ENCODE data around the gene CRTC1. TPM values are rescaled to one million over a fixed set of nuclear protein-coding genes. Genes with fewer than 3 reads are reported as not detected.

Gene CRTC1
- total and polyA plus RNA-seq, 2 experiments from 2014 or later: 2.5 to 4.8 TPM

GRCh38 chr19:18770663-18771327 lies 87.3 kb downstream of the CRTC1 start:
- H3K27ac ChIP-seq: no peak overlapping the region
- no peak overlapping the region for H3K4me2 ChIP-seq
- H4K20me1 ChIP-seq (ENCODE audit: insufficient read depth, poor library complexity, severe bottlenecking): no peaks in the 10 kb centered on the region
- H3K27me3 ChIP-seq: no peaks in the 10 kb centered on the region
- H3K9me3 ChIP-seq (ENCODE audit: low read depth): no peaks in the 10 kb centered on the region
- no peak overlapping the region for H2AFZ ChIP-seq
- no peak overlapping the region for H3K4me3 ChIP-seq
- H3K4me1 ChIP-seq (ENCODE audit: insufficient read depth): no peaks in the 10 kb centered on the region
- no peak for DNase-seq (ENCODE audit: low spot score)
- no peaks in the 10 kb centered on the region for H3K9me2 ChIP-seq (replicated peaks; ENCODE audit: insufficient read depth)
- H3K79me2 ChIP-seq: no peaks in the 10 kb centered on the region
- no peaks in the 10 kb centered on the region for H3K36me3 ChIP-seq (replicated peaks; ENCODE audit: insufficient read depth, low read depth)
- TF ChIP-seq EZH2 (IDR thresholded peaks at IDR 0.05; ENCODE audit: borderline replicate concordance) (no peak), CTCF (IDR thresholded peaks at IDR 0.05; ENCODE audit: poor library complexity) (no peak), EZH2phosphoT487 (IDR thresholded peaks at IDR 0.05; ENCODE audit: low read depth, severe bottlenecking, unreplicated experiment) (no peak)
- WGBS (ENCODE audit: low lambda C conversion rate, missing lambda C conversion rate): 92% methylated on average over 11 of the region's 13 CpGs

GRCh38 chr19:18771328-18772242 lies 88.1 kb downstream of the CRTC1 start:
- Histone ChIP-seq H2AFZ (no peak overlapping the region), H3K27me3 (no peaks in the 10 kb centered on the region), H3K9me3 (ENCODE audit: low read depth) (no peaks in the 10 kb centered on the region), H3K4me3 (no peak overlapping the region), H3K4me2 (no peak overlapping the region), H3K27ac (no peak overlapping the region), H4K20me1 (ENCODE audit: insufficient read depth, poor library complexity, severe bottlenecking) (no peaks in the 10 kb centered on the region), H3K79me2 (no peaks in the 10 kb centered on the region), H3K36me3 (replicated peaks; ENCODE audit: insufficient read depth, low read depth) (no peaks in the 10 kb centered on the region), H3K4me1 (ENCODE audit: insufficient read depth) (no peaks in the 10 kb centered on the region), H3K9me2 (replicated peaks; ENCODE audit: insufficient read depth) (no peaks in the 10 kb centered on the region)
- DNase-seq (ENCODE audit: low spot score): no peak
- 87% methylated on average over 36 of the region's 36 CpGs for WGBS (ENCODE audit: low lambda C conversion rate, missing lambda C conversion rate)
- TF ChIP-seq EZH2phosphoT487 (IDR thresholded peaks at IDR 0.05; ENCODE audit: low read depth, severe bottlenecking, unreplicated experiment) (no peak), CTCF (IDR thresholded peaks at IDR 0.05; ENCODE audit: poor library complexity) (peak; percentile 38)

GRCh38 chr19:18772620-18773587 lies 89.4 kb downstream of the CRTC1 start:
- H3K36me3 ChIP-seq (replicated peaks; ENCODE audit: insufficient read depth, low read depth): no peaks in the 10 kb centered on the region
- H3K4me1 ChIP-seq (ENCODE audit: insufficient read depth): peaks cover 2% of the 10 kb centered on the region
- no peak for DNase-seq (ENCODE audit: low spot score)
- WGBS (ENCODE audit: low lambda C conversion rate, missing lambda C conversion rate): 88% methylated on average over 26 of the region's 27 CpGs
- H3K4me2 ChIP-seq: no peak overlapping the region
- no peak overlapping the region for H3K27ac ChIP-seq
- H3K79me2 ChIP-seq: no peaks in the 10 kb centered on the region
- H3K9me3 ChIP-seq (ENCODE audit: low read depth): no peaks in the 10 kb centered on the region
- no peak overlapping the region for H3K4me3 ChIP-seq
- H4K20me1 ChIP-seq (ENCODE audit: insufficient read depth, poor library complexity, severe bottlenecking): no peaks in the 10 kb centered on the region
- H3K9me2 ChIP-seq (replicated peaks; ENCODE audit: insufficient read depth): no peaks in the 10 kb centered on the region
- H2AFZ ChIP-seq: no peak overlapping the region
- H3K27me3 ChIP-seq: no peaks in the 10 kb centered on the region
- TF ChIP-seq EZH2 (IDR thresholded peaks at IDR 0.05; ENCODE audit: borderline replicate concordance): no peak
- TF ChIP-seq CTCF (IDR thresholded peaks at IDR 0.05; ENCODE audit: poor library complexity): no peak
- TF ChIP-seq EZH2phosphoT487 (IDR thresholded peaks at IDR 0.05; ENCODE audit: low read depth, severe bottlenecking, unreplicated experiment): no peak
